K562 (cell line): ENCODE measurements around the gene CDC27. TPM values are rescaled to one million over a fixed set of nuclear protein-coding genes. Genes with fewer than 3 reads are reported as not detected.
A peak's percentile ranks its signal among the peaks of the same experiment; 100 is the strongest.

Experiments
- CBFA2T2 ChIP-seq: fragments of 450-650 bp; conservative IDR thresholded peaks from 2 replicates; pipeline ENCODE4 v1.6.1; 2017; ENCODE audit warnings: mild to moderate bottlenecking
- IFI16 ChIP-seq: fragments of 250-450 bp; sonication (Bioruptor Pico); IDR thresholded peaks from 2 replicates; pipeline ENCODE4 v2.1.2; 2022; ENCODE audit warnings: mild to moderate bottlenecking, inconsistent platforms
- KDM2B ChIP-seq: fragments of 250-450 bp; sonication (Bioruptor Pico); IDR thresholded peaks from 2 replicates; pipeline ENCODE4 v1.8.0; 2021; ENCODE audit warnings: mild to moderate bottlenecking, moderate library complexity
- KDM4B ChIP-seq, 2 experiments: fragments of 450-650 bp in 1 of 2; sonication (generic) in 1 of 2; IDR thresholded peaks; 2 replicates each; pipeline ENCODE4 v1.6.1; 2016 to 2017; ENCODE audit warnings: borderline replicate concordance in 2 of 2, antibody characterized with exemption in 1 of 2, low read depth in 1 of 2, mild to moderate bottlenecking in 1 of 2
- RAD21 ChIP-seq, 2 experiments: fragments of 250-450 bp in 1 of 2; fragments of 450-650 bp in 1 of 2; sonication (Bioruptor Pico) in 1 of 2; formaldehyde crosslinking in 1 of 2; IDR thresholded peaks in 1 of 2; conservative IDR thresholded peaks in 1 of 2; 2 replicates each; pipeline versions ENCODE4 v1.4.0 to v1.8.0; 2020 to 2022; ENCODE audit warnings: mild to moderate bottlenecking in 2 of 2, moderate library complexity in 1 of 2
- RBM25 ChIP-seq: fragments of 200-400 bp; formaldehyde crosslinking; IDR thresholded peaks from 2 replicates; pipeline ENCODE4 v1.6.1; 2018; ENCODE audit warnings: low read length, low read depth, moderate library complexity; ENCODE audit not compliant: severe bottlenecking
- TBL1XR1 ChIP-seq, 2 experiments: IDR thresholded peaks; 2 replicates each; pipeline ENCODE4 v1.6.1; 2012; ENCODE audit warnings: improper control_type of control experiment in 2 of 2, low read length in 2 of 2, mild to moderate bottlenecking in 1 of 2
- TSC22D4 ChIP-seq: fragments of 450-650 bp; IDR thresholded peaks from 2 replicates; pipeline ENCODE4 v1.6.1; 2016; ENCODE audit warnings: missing genetic modification characterization, missing biosample characterization, control low read depth
- ZBTB17 ChIP-seq: fragments of 450-650 bp; formaldehyde crosslinking; IDR thresholded peaks from 2 replicates; pipeline ENCODE4 v1.4.0; 2020; ENCODE audit warnings: mild to moderate bottlenecking
- ZC3H8 ChIP-seq: fragments of 450-650 bp; IDR thresholded peaks from 2 replicates; pipeline ENCODE4 v1.6.1; 2017
- ZNF445 ChIP-seq: fragments of 250-450 bp; sonication (Bioruptor Pico); IDR thresholded peaks from 2 replicates; pipeline ENCODE4 v1.4.0; 2020; ENCODE audit warnings: low read depth, mild to moderate bottlenecking, moderate library complexity
- polyA plus RNA-seq, 8 experiments: library from polyadenylated mRNA; depleted of rRNA in 4 of 8; stranded (reverse) in 5 of 8; unstranded in 3 of 8; fragments of >200 nt; fragmentation: Nextera tagmentation in 2 of 8; fragmentation: Illumina TruSeq in 1 of 8; extraction: Ambion mirVana in 2 of 8; extraction: Trizol in 1 of 8; gene quantifications; 2 replicates each; pipeline versions ENCODE4 v1.2.1 to v1.2.3, GENCODE V29; 2011 to 2014; ENCODE audit warnings: inconsistent platforms in 1 of 8, missing spikeins in 1 of 8
- total RNA-seq, 7 experiments: library from RNA; depleted of rRNA in 6 of 7; stranded (reverse); fragments of >200 nt in 6 of 7; fragmentation: Illumina TruSeq in 2 of 7; extraction: Trizol in 2 of 7; gene quantifications; 2 replicates each; pipeline versions ENCODE4 v1.2.1 to v1.2.3, GENCODE V29; 2011 to 2021; ENCODE audit warnings: low replicate concordance in 1 of 7
- TF ChIP-seq, protein P1 (sequence below): fragments of 200-800 bp; sonication (Bioruptor generic); IDR thresholded peaks from 2 replicates; pipeline ENCODE4 v1.6.1; 2016; ENCODE audit warnings: missing genetic modification characterization, missing compliant biosample characterization
- TF ChIP-seq, protein P2 (sequence below): sonication (generic); IDR thresholded peaks from 2 replicates; pipeline ENCODE4 v1.6.1; 2016
- TF ChIP-seq, protein P3 (sequence below): fragments of 450-650 bp; IDR thresholded peaks from 2 replicates; pipeline ENCODE4 v1.6.1; 2016; ENCODE audit warnings: missing biosample characterization, missing genetic modification characterization
- TF ChIP-seq, protein P4 (sequence below), 2 experiments: fragments of 450-650 bp in 1 of 2; IDR thresholded peaks; 2 replicates each; pipeline ENCODE4 v1.6.1; 2011 to 2017; ENCODE audit warnings: low read depth in 2 of 2, antibody characterized with exemption in 1 of 2, borderline replicate concordance in 1 of 2, low read length in 1 of 2, mild to moderate bottlenecking in 1 of 2, mixed read lengths in 1 of 2; ENCODE audit not compliant: control insufficient read depth in 1 of 2

Gene CDC27
- total and polyA plus RNA-seq, 9 of the 15 experiments (the other 6 are each of a cell fraction or from before 2014, with no cell fraction given) = 28.6 to 155 (median 94.1) TPM

DNA sequence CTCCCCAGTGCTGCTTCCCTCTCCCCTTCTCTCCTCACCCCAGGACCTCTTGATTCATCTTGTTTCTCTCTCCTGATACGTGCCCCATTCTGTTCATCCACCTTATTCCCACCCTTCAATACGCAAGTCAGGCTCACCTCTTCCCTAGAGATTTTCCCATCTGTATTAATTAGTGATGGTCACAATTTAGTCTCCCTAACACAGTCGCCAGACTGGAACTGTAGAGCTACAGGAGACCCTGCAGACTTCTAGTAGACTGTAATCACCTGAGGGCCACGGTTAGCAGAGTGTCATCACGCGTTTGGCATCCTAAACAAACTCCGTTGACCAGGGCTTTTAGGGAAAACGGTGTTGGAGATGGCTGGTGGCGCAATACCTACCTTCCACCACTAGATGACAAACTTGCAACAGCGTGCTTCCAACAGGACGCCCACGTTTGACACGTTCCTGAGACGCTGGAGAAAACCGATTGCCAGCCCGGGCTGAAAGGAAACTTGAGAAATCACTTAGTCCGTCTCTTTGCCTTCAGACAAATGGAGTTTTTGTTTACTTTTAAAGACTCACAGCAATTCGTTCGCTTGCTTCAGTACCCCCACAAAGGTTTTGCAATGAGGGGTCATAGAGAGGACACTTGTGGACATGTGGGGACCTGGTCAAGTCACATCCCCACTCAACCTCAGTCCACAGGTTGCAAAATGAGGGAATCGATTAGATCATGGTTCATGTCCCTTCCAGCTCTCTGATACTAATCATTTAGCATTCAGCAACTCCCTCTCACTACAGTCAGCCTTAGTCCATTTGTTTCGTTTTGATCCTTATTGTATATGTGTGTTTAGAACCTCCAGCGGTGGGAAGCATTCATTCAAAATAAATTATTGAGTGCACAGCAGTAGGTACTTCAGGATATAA, 40.7 kb upstream of the CDC27 start (continued):
- TF ChIP-seq, protein P1, sequence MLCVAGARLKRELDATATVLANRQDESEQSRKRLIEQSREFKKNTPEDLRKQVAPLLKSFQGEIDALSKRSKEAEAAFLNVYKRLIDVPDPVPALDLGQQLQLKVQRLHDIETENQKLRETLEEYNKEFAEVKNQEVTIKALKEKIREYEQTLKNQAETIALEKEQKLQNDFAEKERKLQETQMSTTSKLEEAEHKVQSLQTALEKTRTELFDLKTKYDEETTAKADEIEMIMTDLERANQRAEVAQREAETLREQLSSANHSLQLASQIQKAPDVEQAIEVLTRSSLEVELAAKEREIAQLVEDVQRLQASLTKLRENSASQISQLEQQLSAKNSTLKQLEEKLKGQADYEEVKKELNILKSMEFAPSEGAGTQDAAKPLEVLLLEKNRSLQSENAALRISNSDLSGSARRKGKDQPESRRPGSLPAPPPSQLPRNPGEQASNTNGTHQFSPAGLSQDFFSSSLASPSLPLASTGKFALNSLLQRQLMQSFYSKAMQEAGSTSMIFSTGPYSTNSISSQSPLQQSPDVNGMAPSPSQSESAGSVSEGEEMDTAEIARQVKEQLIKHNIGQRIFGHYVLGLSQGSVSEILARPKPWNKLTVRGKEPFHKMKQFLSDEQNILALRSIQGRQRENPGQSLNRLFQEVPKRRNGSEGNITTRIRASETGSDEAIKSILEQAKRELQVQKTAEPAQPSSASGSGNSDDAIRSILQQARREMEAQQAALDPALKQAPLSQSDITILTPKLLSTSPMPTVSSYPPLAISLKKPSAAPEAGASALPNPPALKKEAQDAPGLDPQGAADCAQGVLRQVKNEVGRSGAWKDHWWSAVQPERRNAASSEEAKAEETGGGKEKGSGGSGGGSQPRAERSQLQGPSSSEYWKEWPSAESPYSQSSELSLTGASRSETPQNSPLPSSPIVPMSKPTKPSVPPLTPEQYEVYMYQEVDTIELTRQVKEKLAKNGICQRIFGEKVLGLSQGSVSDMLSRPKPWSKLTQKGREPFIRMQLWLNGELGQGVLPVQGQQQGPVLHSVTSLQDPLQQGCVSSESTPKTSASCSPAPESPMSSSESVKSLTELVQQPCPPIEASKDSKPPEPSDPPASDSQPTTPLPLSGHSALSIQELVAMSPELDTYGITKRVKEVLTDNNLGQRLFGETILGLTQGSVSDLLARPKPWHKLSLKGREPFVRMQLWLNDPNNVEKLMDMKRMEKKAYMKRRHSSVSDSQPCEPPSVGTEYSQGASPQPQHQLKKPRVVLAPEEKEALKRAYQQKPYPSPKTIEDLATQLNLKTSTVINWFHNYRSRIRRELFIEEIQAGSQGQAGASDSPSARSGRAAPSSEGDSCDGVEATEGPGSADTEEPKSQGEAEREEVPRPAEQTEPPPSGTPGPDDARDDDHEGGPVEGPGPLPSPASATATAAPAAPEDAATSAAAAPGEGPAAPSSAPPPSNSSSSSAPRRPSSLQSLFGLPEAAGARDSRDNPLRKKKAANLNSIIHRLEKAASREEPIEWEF = no peak
- TF ChIP-seq RBM25 (no peak), IFI16 (CRISPR knock-in tag) (no peak), ZC3H8 (no peak), ZNF445 (CRISPR knock-in tag) (no peak), RAD21 (CRISPR knock-in tag; conservative IDR thresholded peaks at IDR 0.05 in 1 of 2, IDR thresholded peaks at IDR 0.05 in 1 of 2) (peak; percentile 99 to 100), CBFA2T2 (no peak), KDM4B (IDR thresholded peaks at IDR 0.05; ENCODE audit: borderline replicate concordance in 2 of 2, low read depth in 1 of 2) (no peak), TSC22D4 (tag) (no peak), KDM2B (0 out of 2 replicates have a peak, but pooled peaks have one; percentile 49), TBL1XR1 (IDR thresholded peaks at IDR 0.05; ENCODE audit: low read length in 2 of 2) (peak in 1 of 2 experiments; percentile 52; a peak in 1 of 4 replicates), ZBTB17 (peak; percentile 94)
- TF ChIP-seq, protein P2, sequence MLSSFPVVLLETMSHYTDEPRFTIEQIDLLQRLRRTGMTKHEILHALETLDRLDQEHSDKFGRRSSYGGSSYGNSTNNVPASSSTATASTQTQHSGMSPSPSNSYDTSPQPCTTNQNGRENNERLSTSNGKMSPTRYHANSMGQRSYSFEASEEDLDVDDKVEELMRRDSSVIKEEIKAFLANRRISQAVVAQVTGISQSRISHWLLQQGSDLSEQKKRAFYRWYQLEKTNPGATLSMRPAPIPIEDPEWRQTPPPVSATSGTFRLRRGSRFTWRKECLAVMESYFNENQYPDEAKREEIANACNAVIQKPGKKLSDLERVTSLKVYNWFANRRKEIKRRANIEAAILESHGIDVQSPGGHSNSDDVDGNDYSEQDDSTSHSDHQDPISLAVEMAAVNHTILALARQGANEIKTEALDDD = peak; percentile 32; the same call in 1 of the 2 replicates
- TF ChIP-seq, protein P3, sequence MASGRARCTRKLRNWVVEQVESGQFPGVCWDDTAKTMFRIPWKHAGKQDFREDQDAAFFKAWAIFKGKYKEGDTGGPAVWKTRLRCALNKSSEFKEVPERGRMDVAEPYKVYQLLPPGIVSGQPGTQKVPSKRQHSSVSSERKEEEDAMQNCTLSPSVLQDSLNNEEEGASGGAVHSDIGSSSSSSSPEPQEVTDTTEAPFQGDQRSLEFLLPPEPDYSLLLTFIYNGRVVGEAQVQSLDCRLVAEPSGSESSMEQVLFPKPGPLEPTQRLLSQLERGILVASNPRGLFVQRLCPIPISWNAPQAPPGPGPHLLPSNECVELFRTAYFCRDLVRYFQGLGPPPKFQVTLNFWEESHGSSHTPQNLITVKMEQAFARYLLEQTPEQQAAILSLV (tag) = no peak
- TF ChIP-seq, protein P4, sequence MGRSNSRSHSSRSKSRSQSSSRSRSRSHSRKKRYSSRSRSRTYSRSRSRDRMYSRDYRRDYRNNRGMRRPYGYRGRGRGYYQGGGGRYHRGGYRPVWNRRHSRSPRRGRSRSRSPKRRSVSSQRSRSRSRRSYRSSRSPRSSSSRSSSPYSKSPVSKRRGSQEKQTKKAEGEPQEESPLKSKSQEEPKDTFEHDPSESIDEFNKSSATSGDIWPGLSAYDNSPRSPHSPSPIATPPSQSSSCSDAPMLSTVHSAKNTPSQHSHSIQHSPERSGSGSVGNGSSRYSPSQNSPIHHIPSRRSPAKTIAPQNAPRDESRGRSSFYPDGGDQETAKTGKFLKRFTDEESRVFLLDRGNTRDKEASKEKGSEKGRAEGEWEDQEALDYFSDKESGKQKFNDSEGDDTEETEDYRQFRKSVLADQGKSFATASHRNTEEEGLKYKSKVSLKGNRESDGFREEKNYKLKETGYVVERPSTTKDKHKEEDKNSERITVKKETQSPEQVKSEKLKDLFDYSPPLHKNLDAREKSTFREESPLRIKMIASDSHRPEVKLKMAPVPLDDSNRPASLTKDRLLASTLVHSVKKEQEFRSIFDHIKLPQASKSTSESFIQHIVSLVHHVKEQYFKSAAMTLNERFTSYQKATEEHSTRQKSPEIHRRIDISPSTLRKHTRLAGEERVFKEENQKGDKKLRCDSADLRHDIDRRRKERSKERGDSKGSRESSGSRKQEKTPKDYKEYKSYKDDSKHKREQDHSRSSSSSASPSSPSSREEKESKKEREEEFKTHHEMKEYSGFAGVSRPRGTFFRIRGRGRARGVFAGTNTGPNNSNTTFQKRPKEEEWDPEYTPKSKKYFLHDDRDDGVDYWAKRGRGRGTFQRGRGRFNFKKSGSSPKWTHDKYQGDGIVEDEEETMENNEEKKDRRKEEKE (IDR thresholded peaks at IDR 0.05; ENCODE audit: borderline replicate concordance in 1 of 2, control insufficient read depth in 1 of 2, low read depth in 2 of 2, low read length in 1 of 2) = 0 out of 4 replicates have a peak, but pooled peaks of 1 of the 2 experiments have one; percentile 57
